ENCODE data around the gene PIK3IP1.

PIK3IP1 gene

DNA sequence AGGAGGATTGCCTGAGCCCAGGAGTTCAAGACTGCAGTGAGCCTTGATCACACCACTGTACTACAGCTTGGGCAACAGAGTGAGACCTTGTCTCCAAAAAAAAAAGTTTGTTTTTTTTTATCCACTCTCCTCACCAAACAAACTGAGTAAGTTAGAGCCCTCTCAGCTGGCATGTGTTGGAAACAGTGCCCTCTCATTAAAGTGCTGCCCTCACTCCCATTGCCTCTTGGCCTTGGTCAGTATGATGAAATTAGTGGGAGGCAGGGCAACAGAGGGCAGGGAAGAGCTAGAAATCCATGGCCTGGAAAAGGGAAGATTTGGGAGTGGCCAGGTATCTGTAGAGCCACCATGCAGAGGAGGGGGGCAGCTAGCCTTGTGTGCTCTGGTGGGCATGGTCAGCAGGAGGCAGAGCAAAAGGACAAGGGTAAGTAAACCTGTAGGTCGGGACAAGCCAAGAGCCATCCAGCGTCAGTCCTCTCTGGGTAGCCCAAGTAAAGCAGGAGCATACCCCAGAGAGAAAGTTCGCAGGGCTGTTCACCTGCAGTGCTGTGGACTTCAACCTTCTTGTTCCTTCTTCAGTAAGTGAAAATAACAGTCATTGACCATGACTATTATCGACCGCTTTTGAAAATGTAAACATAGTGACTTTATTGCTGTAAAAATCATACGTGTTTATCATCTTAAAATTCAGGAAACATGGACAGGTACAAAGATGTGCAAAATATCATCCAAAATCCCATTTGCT lies 28.2 kb downstream of the PIK3IP1 start:
- no peak overlapping the region for H3K4me3 ChIP-seq (ENCODE audit: low read depth in 1 of 2, low read length in 1 of 2)
- no peaks in the 10 kb centered on the region for H3K4me1 ChIP-seq (ENCODE audit: control insufficient read depth in 1 of 2, insufficient read depth in 1 of 2, low read depth in 1 of 2, low read length in 1 of 2)
- no peaks in the 10 kb centered on the region for H3K27me3 ChIP-seq
- TF ChIP-seq, protein P1, sequence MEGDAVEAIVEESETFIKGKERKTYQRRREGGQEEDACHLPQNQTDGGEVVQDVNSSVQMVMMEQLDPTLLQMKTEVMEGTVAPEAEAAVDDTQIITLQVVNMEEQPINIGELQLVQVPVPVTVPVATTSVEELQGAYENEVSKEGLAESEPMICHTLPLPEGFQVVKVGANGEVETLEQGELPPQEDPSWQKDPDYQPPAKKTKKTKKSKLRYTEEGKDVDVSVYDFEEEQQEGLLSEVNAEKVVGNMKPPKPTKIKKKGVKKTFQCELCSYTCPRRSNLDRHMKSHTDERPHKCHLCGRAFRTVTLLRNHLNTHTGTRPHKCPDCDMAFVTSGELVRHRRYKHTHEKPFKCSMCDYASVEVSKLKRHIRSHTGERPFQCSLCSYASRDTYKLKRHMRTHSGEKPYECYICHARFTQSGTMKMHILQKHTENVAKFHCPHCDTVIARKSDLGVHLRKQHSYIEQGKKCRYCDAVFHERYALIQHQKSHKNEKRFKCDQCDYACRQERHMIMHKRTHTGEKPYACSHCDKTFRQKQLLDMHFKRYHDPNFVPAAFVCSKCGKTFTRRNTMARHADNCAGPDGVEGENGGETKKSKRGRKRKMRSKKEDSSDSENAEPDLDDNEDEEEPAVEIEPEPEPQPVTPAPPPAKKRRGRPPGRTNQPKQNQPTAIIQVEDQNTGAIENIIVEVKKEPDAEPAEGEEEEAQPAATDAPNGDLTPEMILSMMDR (IDR thresholded peaks at IDR 0.05): no peak
- H3K36me3 ChIP-seq: peaks cover 100% of the 10 kb centered on the region
- H3K9me3 ChIP-seq: no peaks in the 10 kb centered on the region
- H3K27ac ChIP-seq: no peak overlapping the region

- H3K36me3 ChIP-seq: peaks cover 100% of the 10 kb centered on the region
- no peaks in the 10 kb centered on the region for H3K4me1 ChIP-seq (ENCODE audit: control insufficient read depth in 1 of 2, insufficient read depth in 1 of 2, low read depth in 1 of 2, low read length in 1 of 2)
- H3K27me3 ChIP-seq: no peaks in the 10 kb centered on the region
- no peaks in the 10 kb centered on the region for H3K9me3 ChIP-seq
- no peak overlapping the region for H3K4me3 ChIP-seq (ENCODE audit: low read depth in 1 of 2, low read length in 1 of 2)
- H3K27ac ChIP-seq: peak overlapping the region; percentile 29
- TF ChIP-seq, protein P1 (IDR thresholded peaks at IDR 0.05): no peak
Measured at GRCh38 chr22:31262312-31263133, 29.8 kb downstream of the PIK3IP1 start.

GRCh38 chr22:31260474-31260856 lies 31.8 kb downstream of the PIK3IP1 start:
- no peak overlapping the region for H3K27ac ChIP-seq
- no peaks in the 10 kb centered on the region for H3K27me3 ChIP-seq
- peaks cover 87% of the 10 kb centered on the region for H3K36me3 ChIP-seq

DNA sequence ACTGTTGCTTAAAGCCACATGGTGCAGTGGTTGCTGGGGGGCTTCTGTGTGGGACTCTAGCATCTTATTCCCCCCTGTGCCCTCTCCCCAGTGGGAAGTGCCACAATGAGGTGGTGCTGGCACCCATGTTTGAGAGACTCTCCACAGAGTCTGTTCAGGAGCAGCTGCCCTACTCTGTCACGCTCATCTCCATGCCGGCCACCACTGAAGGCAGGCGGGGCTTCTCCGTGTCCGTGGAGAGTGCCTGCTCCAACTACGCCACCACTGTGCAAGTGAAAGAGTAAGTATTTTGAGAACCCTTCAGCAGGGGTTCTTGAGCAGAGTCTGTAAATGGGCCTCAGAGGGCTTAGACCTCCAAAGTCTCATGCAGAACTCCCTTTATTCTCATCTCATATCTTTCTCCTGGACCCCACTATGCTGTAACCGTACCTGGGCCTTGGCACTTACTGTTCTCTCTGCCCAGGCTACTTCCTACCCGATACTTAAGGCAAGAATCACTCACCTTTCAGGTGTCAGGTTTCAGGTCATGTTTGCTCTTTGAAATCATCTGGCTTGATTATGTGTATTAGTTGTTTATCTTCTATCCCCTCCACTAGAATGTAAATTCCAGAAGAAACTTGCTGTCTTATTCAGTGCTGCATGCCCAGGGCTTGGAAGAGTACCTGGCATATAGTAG lies 32.4 kb downstream of the PIK3IP1 start:
- Histone ChIP-seq H3K36me3 (peaks cover 86% of the 10 kb centered on the region), H3K27me3 (no peaks in the 10 kb centered on the region), H3K9me3 (no peaks in the 10 kb centered on the region), H3K27ac (no peak overlapping the region), H3K4me1 (ENCODE audit: control insufficient read depth in 1 of 2, insufficient read depth in 1 of 2, low read depth in 1 of 2, low read length in 1 of 2) (no peaks in the 10 kb centered on the region), H3K4me3 (ENCODE audit: low read depth in 1 of 2, low read length in 1 of 2) (no peak overlapping the region)
- TF ChIP-seq, protein P1 (IDR thresholded peaks at IDR 0.05): no peak

More at GRCh38 chr22:31260474-31260856, 31.8 kb downstream of the PIK3IP1 start:
- Histone ChIP-seq H3K9me3 (no peaks in the 10 kb centered on the region), H3K4me1 (ENCODE audit: control insufficient read depth in 1 of 2, insufficient read depth in 1 of 2, low read depth in 1 of 2, low read length in 1 of 2) (no peaks in the 10 kb centered on the region), H3K4me3 (ENCODE audit: low read depth in 1 of 2, low read length in 1 of 2) (no peak overlapping the region)
- TF ChIP-seq, protein P1 (IDR thresholded peaks at IDR 0.05): no peak

DNA sequence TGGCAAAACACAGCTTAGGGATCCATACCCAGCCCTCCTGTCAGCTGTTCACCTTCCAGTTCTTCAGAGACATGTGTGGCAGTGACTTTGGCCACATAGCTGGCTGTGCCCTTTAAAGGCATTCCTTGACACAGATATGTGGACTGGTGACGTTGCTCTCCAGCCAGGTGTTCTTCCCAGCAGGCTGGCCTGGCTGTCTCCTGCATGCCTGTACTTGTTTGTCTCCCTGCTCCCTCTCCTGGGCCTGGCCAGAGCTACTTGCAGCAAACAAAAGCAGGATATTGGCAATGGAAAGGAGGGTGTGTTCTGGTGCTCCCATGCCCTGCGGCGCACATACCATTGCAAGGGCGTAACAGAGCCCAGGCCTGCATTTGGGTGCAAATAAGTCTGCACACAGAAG lies 38.3 kb downstream of the PIK3IP1 start:
- Histone ChIP-seq H3K27ac (peak overlapping the region; percentile 31), H3K27me3 (no peaks in the 10 kb centered on the region), H3K4me1 (ENCODE audit: control insufficient read depth in 1 of 2, insufficient read depth in 1 of 2, low read depth in 1 of 2, low read length in 1 of 2) (peaks cover 3 to 5% of the 10 kb centered on the region in 2 experiments), H3K9me3 (no peaks in the 10 kb centered on the region), H3K36me3 (peaks cover 78% of the 10 kb centered on the region), H3K4me3 (ENCODE audit: low read depth in 1 of 2, low read length in 1 of 2) (no peak overlapping the region)
- TF ChIP-seq, protein P1 (IDR thresholded peaks at IDR 0.05): no peak

Data from neutrophil (primary cell).